ENCODE data around the gene RAI1.
"Not testable (repeated sequence)": the region's sequence is repeated elsewhere in the genome, so short reads cannot be mapped to it uniquely, and the experiment has no call there.

Gene RAI1

DNA sequence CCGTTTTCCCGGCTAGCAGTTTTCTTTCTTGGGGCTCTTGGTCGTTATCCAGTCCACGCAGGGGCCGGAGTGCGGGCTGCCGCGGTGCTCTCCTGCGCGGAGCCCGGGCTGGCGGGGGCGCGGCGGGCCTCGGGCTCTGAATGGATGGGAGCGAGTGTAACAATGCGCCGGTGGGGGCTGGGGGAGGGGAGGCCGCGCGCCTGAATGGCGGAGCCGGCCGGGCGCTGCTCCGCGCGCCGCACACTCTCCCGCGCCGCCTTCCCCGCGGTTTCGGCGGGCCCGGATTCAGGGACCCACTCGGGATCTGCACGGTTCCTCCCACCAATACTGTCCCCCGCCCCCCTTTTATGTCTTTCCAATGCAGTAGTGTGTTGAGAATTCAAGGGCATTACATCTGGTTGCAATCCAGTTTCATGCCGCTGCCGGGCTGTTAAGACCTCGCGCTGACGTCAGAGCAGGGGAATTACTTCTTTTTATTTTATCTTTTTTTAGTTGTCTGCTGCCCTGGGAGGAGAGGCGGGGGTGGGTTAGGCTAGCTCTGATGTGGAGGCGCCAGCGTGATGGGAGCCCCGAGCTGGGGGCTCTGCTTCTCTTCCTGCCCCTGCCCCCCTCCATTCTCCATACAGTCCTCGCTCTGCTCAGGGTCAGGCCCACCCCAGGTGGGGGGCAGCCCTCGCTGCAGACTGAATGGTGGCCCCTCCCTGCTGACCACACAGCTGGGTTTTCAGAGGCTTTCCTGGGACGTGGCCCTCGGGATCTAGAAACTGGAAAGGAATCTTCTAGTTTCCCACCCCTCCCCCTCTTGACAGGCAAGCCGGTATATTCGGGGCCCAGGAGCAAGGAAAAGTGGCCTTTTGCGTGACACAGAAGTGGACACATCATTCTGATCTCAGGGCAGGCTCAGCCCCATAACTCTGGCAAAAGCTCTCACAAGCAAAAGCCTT lies 1.8 kb downstream of the RAI1 start:
- DNase-seq = peak; percentile 54

GRCh38 chr17:17683710-17684365 lies 2.6 kb downstream of the RAI1 start:
- no peak for DNase-seq

DNA sequence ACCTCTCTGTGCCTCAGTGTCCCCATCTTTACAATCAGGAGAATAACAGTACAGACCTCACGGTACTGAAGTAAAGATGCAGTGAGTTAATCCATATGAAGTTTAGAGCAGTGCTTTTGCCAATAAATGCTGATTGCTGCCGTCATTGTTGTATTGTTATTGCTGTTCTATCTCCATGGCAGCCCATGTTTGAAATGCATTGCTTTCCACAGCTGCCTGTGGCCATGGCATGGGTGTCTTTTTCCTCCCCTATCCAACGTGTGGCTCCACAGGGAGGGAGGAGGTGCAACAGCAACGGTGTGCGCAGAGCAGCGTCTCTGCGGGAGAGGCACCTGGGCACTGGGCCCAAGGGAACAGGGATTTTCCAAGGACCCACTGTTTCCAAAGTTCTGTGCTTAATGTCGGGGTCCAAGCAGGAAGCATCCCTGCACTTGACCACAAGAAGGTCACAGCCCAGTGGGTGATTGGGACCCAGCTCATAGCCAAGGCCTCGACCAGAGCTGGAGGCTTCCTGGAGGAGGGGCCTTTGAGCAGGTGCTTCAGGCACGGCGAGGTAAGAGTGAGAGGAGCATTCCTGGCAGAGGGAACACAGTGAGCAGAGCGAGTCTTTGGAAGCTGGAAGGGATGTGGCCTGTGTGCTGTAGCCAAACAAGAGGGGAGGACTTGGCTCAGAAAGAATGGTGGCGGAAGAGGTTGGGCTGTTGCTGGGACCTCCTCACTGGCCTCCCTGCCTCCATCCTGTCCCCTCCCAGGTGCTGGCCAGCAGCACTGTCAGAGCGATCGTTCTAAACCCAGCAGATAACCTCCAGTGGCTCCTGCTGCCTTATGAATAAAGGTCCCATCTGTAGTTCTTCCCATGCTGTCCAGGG lies 3.9 kb downstream of the RAI1 start:
- no peak for DNase-seq

DNA sequence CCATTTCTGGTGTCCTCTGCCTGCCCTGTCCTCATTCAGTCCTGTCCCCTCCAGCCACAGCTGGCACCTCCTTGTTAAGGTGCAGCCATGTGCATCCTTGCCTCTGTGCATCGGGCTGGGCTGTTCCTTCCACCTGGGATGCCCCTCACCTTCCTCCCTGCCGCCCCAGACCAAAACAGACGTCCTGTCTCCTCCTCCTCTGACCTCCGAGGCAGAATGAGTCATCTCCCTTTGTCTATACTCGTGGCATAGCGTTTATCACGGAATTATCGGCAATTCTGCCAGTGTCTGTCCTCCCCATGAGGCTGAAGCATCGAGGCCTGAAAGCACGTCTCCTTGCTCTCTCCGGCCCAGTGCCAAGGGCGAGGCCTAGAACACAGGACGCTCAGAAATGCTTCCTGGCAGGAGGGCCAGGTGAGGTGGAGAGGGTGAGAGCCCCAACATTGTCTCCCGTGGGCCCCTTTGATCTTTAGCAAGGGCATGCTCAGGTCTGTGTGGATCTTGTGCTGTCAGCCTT lies 4.6 kb downstream of the RAI1 start:
- no peak for DNase-seq

GRCh38 chr17:17689312-17689711 lies 8.1 kb downstream of the RAI1 start:
- no peak for DNase-seq

DNA sequence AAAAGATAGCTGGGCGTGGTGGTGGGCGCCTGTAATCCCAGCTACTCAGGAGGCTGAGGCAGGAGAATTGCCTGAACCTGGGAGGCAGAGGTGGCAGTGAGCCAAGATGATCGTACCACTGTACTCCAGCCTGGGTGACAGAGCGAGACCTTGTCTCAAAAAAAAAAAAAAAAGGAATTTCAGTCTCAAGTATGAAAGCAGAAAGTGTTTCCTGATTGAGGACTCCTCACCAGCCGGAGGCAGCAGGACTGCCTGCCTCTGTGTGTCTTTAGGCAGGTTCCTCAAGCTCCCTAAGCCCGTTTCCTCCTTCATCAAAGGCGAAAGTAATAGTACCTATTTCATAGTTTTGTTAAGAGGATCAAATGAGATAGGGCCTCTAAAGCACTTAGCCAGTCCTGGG lies 9.0 kb downstream of the RAI1 start:
- DNase-seq = not testable (repeated sequence)

GRCh38 chr17:17691468-17692263 lies 10.4 kb downstream of the RAI1 start:
- DNase-seq = no peak

GRCh38 chr17:17692353-17693252 lies 11.3 kb downstream of the RAI1 start:
- DNase-seq = no peak

- DNase-seq = no peak
These were observed 12.3 kb downstream of the RAI1 start for GRCh38 chr17:17693253-17694168.

GRCh38 chr17:17694169-17695081 lies 13.2 kb downstream of the RAI1 start:
- peak; percentile 53 for DNase-seq

DNA sequence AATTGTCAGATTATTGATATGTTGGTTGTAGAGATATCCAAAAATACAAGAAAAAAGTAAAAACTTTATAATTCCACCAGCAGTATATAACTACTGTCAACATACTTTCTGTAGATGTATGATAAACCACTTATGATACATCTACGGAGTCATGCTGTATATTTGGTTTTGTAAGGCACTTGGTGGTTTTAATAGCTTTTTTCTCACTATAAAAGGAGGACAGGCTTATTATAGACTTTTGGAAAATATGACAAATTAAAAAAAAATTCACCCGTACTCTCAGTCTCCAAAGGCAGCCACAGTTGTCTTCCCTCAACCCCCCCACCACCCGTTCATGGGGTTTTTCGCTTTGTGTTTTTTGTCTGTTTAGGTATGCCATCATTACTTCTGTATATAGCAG lies 14.8 kb downstream of the RAI1 start:
- DNase-seq = no peak

DNA sequence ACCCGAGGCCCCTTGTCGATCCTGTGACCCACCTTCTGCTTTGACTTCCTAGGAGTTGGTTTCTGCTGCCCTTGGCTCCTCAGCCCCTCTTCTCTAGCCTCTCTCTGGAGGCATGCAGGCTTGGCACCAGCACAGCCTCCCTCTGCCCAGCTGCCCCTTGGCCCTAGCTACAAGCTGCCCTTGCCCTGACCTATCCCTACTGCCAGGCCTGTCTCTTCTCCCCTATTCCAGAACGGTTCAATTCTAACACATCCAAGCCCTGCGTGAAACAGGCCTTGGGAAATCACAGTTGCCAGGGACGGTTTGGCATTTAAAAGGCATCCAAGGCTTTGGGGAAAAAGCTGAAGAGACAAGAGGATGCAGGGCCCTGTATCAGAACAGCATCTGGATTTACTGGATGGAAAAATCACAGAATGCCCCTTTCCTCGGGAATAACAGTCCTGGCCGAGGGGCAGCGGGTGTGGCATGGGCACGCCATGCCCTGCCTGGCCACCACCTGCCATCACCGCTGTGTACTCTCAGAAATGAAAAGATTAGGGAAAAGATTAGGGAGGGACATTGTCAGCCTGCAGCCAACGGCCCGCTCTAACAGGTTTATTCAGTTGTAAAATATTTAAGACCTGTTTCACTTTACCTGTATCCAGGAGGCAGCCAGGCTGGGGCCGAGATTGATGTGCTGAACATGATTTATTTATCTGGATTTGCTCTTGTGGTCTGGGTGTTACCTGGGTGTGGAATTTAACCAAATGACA lies 15.8 kb downstream of the RAI1 start:
- no peak for DNase-seq

DNA sequence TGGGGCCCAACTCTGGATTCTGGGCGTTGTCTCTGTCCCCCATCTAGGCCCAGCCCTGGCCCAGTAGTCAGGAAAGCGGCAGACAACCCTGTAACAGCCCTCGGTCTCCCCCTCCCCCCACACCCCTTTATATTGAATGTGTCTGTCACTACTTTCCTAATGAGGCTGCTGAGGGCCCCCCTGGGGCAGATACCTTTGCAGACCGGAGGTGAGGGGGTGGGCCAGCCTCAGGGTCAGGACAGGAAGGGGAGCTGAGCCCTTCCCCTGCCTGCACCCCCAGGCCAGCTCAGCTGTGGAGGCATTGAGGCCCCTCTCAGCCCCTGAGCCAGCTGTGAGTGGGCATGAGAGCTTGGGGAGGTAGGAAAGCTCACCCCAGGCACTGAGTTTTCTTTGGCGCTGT lies 17.1 kb downstream of the RAI1 start:
- DNase-seq = no peak

DNA sequence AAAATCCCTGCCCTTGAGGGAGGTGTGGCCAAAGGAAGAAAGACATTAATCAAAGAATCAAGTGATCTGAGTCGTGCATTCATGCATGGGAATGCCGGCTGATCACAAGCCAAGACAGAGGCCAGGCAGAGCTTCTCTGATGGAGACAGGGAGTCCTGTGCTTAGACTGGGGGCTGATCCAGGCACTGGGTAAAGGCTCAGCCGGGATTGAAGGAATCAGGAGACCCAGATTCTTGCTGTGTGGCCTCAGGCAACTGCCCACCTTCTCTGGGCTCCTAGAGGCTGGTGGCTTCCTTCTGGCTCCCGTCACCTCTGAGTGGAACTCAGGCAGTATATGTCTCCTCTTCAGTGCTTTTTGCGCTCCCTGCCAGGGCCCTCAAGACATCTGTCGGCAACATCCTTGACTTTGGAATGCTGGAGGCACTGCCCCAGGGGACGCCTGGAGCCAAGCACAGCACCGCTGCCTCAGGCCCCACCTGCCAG lies 17.7 kb downstream of the RAI1 start:
- DNase-seq = no peak

- no peak for DNase-seq
These were observed 18.2 kb downstream of the RAI1 start for GRCh38 chr17:17699491-17699890.

DNA sequence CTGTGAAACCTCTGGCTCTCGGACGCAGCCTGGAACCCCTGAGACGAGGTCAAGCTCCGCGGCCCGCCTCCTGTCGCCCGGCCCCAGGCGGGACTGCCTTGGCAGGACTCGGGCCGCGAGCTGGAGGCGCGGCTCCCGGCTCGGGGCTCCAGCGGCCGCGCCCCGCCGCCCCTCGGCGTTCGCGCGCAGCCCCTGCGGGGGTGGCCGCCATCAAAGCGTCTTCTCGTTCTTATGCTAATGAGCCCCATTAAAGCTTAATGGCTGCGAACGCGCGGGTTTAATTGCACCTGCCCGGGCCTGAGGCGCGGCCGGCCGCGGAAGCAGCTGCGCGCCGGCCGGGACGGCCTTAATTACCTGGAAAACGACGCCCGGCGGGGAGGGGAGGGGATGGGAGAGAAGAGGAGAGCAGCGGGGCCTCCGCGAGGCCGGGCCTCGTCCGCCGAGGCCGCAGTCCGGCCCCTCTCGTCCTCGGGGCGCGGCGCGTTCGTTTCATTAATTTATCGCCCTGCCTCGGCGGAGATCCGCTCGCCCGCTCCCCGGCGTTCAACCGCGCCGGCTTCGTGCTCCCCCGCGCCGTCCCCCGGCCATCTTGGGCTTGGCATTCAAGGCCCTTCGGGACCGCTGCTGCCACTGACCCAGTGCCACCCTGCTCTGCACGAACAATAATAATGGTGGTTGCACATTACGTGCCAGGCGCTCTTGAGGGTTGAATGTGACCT lies 19.2 kb downstream of the RAI1 start:
- DNase-seq = no peak

GRCh38 chr17:17701112-17701511 lies 19.9 kb downstream of the RAI1 start:
- DNase-seq = no peak
